KBM-7 (cell line): ENCODE data around the gene SS18.

Experiments used
- DNase-seq: peaks from one replicate; pipeline ENCODE4 v3.0.0-alpha.2; 2015
- in situ Hi-C: fragments of 300-500 bp; cut with MboI; formaldehyde crosslinking; loops from 2 replicates; pipeline ENCODE4 v1.14.3; 2020; ENCODE audit warnings: low sequenced_read_pairs, low pct_unique_long_range_greater_than_20kb, mixed read lengths

SS18 gene

GRCh38 chr18:26008619-26009018 is 81.8 kb downstream of the SS18 start:
- DNase-seq = no peak
- in situ Hi-C loops = no loop called here

GRCh38 chr18:26008096-26008495 is 82.3 kb downstream of the SS18 start:
- in situ Hi-C loops = no loop called here
- DNase-seq = peak; percentile 2

- peak; percentile 19 for DNase-seq
These were observed 84.5 kb downstream of the SS18 start for GRCh38 chr18:26005950-26006349.

GRCh38 chr18:26004832-26005231 is 85.6 kb downstream of the SS18 start:
- in situ Hi-C loops = no loop called here
- peak; percentile 5 for DNase-seq

More at GRCh38 chr18:26005950-26006349, 84.5 kb downstream of the SS18 start:
- in situ Hi-C loops = no loop called here

GRCh38 chr18:26003817-26004216 is 86.6 kb downstream of the SS18 start:
- in situ Hi-C loops = no loop called here
- no peak for DNase-seq

GRCh38 chr18:26003356-26003755 is 87.1 kb downstream of the SS18 start:
- in situ Hi-C loops = no loop called here
- DNase-seq = no peak

GRCh38 chr18:26002375-26002910 is 88.0 kb downstream of the SS18 start:
- no peak for DNase-seq
- in situ Hi-C loops = no loop called here

- in situ Hi-C loops = no loop called here
- no peak for DNase-seq
These were observed 92.0 kb downstream of the SS18 start for GRCh38 chr18:25998461-25998860.

- DNase-seq = no peak
- in situ Hi-C loops = no loop called here
These were observed 97.8 kb downstream of the SS18 start for GRCh38 chr18:25992566-25992965.

- in situ Hi-C loops = no loop called here
- no peak for DNase-seq
These were observed 99.9 kb downstream of the SS18 start for GRCh38 chr18:25990473-25990872.

GRCh38 chr18:25985707-25986394 is 104.6 kb downstream of the SS18 start:
- in situ Hi-C loops = no loop called here
- DNase-seq = no peak

- in situ Hi-C loops = no loop called here
- DNase-seq = no peak
These were observed 106.7 kb downstream of the SS18 start for GRCh38 chr18:25983730-25984129.

- in situ Hi-C loops = no loop called here
- no peak for DNase-seq
These were observed 107.5 kb downstream of the SS18 start for GRCh38 chr18:25982961-25983360.

GRCh38 chr18:25982153-25982552 is 108.3 kb downstream of the SS18 start:
- DNase-seq = no peak
- in situ Hi-C loops = no loop called here

- no peak for DNase-seq
- in situ Hi-C loops = no loop called here
These were observed 110.9 kb downstream of the SS18 start for GRCh38 chr18:25979369-25980040.

- in situ Hi-C loops = no loop called here
- DNase-seq = no peak
These were observed 113.9 kb downstream of the SS18 start for GRCh38 chr18:25976554-25976953.

GRCh38 chr18:25974630-25975077 is 115.8 kb downstream of the SS18 start:
- in situ Hi-C loops = no loop called here
- no peak for DNase-seq
